A549 treated with AZD9567 at 1 μM for 4 hours (cell line): ENCODE results near the gene PCDHGB3. TPM values are rescaled to one million over a fixed set of nuclear protein-coding genes. Genes with fewer than 3 reads are reported as not detected.

Experiments
- total RNA-seq: library from RNA; stranded (reverse); fragments of 200-300 nt; extraction: Qiagen RNA extraction; gene quantifications from 5 replicates; pipeline ENCODE4 v1.2.3, GENCODE V29; 2022; ENCODE audit not compliant: insufficient read depth

Gene PCDHGB3
- 0.14 to 0.80 TPM (median 0.26 TPM) in 5 replicates for total RNA-seq

DNA sequence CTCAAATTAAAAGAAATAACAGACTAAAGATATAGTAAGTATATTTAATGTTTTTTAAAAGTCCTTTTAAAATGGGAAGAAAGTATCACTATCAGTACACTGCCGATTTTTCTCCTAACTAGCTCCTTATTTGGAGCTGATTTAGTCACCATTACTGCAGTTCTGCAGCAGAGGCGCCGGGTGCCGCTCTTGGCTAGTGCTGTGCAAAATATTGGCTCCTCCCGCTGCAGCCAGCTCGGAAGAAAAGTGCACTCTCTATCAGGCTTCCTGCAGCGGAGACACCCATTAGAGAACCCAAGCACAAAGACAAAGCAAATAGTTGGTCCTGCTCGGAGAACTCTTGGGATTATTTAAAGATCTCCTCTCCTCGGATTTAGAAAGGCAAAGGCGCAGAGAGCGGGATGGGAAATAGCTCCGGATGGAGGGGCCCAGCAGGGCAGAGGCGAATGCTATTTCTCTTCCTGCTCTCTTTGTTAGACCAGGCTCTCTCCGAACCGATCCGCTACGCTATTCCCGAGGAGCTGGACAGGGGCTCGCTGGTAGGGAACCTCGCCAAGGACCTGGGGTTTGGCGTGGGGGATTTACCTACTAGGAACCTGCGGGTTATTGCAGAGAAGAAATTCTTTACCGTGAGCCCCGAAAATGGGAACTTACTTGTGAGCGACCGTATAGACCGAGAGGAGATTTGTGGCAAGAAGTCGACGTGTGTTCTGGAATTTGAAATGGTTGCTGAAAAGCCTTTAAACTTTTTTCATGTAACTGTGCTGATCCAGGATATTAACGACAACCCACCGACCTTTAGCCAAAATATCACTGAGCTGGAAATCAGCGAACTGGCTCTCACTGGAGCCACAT lies at the start of gene PCDHGB3:
PCDHGB3 (plus strand) TSS at position 249 of the 855 bp plus-strand sequence; CDS start at position 402, 153 bp downstream.

DNA sequence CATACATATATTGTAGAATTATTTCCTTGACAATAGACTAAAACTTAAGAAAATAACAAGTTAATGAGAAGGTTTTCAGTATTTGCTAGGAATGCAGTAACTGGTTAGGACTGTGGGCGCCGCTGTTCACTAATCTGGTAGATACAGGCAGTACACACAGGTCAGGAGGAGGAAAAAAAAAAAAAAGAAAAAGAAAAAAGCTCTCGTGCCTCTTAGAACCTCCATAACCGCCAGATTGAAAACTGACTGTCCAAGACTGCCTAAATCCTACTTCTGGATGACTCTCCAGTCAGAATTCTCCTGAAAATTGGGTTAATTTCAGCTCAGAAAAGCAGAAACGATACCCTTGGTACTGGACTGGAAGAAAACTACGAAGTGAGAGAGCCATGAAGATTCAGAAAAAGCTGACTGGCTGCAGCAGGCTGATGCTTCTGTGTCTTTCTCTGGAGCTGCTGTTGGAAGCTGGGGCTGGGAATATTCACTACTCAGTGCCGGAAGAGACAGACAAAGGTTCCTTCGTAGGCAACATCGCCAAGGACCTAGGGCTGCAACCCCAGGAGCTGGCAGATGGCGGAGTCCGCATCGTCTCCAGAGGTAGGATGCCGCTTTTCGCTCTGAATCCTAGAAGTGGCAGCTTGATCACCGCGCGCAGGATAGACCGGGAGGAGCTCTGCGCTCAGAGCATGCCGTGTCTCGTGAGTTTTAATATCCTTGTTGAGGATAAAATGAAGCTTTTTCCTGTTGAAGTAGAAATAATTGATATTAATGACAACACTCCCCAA lies 39.6 kb upstream of the PCDHGB3 start, which contains the start of gene PCDHGA1:
PCDHGA1 (plus strand) TSS at position 216 of the 782 bp plus-strand sequence.

DNA sequence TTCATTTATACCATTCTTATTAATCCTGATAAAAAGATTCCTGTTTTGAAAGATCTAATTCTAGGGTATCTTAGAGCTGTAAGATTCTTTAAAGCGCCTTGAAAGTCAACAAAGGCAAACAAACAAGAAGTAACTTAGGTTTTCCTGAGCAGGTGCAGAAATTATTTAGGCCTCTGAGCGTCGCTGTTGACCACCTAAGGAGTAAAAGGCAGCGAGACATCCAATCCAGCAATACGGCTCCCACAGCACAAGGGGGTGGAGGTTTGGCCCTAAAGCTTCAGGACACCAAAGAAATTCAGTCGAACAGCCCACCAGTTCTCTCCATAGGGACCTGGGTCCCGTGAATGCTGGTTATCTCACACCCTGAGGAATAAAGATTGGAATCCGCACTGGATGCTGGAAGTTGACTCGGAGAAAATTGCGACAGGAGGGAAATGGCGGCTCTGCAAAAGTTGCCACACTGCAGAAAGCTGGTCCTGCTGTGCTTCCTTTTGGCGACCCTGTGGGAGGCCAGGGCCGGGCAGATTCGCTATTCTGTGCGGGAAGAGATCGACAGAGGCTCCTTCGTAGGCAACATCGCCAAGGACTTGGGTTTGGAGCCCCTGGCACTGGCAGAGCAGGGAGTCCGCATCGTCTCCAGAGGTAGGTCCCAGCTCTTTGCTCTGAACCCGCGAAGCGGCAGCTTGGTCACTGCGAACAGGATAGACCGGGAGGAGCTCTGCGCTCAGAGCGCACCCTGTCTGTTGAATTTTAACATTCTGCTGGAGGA lies 31.3 kb upstream of the PCDHGB3 start, which contains the start of gene PCDHGA2:
PCDHGA2 (plus strand) TSS at position 223 of the 769 bp plus-strand sequence.

DNA sequence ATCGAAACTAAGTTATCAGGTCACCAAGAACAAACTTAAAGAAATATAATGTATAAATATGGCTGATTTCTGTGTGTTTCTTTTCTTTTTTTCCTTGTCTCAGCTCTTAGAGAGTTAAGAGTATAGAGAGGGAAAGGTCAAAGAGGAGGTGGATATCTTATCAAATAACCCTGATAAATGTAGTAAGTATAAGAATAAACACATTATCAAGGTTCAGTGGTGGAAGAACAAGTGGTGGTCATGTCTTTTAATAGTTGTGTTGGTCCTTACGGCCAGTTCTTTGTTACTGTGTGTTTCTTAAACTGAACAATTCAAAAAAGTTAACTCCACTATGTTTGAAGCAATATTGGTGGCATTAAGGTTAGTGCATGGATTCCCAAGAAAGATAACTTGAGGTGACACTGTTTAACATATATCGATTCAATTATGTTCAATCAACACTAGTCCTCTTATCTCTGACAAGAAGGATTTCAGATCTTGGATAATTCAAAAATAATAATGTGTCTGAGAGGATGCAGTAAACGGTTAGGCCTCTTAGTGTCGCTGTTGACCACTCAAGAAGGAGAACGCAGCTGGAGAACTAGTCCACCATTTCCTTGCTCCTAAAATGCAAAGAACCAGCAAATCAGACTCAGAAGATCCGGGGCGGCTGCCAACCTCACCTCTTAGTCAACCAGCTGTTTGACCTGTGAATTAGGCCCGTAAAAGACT lies 26.6 kb upstream of the PCDHGB3 start, which contains the start of gene PCDHGA3:
PCDHGA3 (plus strand) TSS at position 588 of the 711 bp plus-strand sequence. CDS start 205 bp downstream, outside the sequence.

DNA sequence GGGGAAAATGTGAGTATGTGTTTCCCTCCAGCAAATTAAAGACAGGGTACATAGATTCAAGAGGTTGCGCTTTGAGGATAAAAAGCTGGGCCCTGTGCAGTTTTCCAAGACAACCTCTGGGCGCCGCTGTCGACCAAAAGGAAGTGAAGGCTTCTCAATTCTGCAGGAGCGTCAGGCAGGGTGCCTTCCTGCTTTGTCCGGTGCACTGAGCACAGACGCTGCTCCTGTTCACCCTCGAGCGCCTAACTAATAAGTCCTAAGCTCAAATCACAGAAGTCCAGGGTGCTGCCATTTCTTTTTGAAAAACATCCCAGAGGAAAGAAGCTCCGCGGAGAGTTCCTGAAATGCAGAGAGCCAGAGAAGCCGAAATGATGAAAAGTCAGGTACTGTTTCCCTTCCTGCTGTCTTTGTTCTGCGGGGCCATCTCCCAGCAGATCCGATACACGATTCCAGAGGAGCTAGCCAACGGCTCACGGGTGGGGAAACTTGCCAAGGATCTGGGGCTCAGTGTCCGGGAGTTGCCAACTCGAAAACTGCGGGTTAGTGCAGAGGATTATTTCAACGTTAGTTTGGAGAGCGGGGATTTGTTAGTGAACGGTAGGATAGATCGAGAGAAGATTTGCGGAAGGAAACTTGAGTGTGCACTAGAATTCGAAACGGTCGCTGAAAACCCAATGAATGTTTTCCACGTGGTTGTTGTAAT lies 20.0 kb upstream of the PCDHGB3 start, which contains the start of gene PCDHGB1:
PCDHGB1 (plus strand) TSS at position 183 of the 703 bp plus-strand sequence; CDS start at position 345, 162 bp downstream.

DNA sequence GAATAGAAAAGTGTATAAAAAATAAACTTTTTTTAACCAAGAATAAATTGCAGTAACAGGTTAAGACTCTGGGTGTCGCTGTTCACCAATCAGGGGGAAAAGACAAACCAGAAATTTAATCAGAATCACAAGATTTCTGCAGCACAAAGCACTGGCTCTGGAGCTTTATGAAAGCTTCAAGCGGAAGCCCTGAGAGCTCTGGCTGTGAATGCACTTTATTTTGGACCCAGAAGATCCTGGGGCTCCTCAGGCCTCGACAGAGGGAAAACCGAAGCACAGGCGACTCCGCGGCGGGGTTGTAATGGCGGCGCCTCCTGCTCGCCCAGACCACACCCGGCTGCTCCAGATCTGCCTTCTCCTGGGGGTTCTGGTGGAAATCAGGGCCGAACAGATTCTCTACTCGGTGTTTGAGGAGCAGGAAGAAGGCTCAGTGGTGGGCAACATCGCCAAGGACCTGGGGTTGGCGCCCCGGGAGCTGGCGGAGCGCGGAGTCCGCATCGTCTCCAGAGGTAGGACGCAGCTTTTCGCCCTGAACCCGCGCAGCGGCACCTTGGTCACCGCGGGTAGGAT lies 15.1 kb upstream of the PCDHGB3 start, which contains the start of gene PCDHGA4:
PCDHGA4 (plus strand) TSS at position 122 of the 570 bp plus-strand sequence; CDS start at position 209, 87 bp downstream.

DNA sequence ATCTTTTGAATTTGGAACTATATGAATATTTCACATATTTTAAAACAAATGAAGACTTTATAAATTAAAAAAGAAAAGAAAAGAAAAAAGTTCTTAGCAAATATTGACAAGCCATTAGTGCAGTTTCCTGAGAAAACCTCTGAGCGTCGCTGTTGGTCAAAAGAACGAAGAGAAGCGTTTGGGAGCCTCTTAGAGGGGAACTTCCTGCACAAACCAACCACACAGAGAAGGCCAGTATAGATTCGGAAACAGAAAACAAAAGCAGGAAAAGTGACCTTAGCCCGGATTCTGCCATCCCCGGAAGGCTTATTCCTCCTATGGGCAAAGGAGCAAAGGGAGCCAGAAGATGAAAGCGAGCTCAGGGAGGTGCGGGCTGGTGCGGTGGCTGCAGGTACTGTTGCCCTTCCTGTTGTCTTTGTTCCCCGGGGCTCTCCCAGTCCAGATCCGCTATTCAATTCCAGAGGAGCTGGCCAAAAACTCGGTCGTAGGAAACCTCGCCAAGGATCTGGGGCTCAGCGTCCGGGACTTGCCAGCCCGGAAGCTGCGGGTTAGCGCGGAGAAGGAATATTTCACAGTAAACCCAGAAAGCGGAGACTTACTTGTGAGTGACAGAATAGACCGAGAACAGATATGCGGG lies 10.1 kb upstream of the PCDHGB3 start, which contains the start of gene PCDHGB2:
PCDHGB2 (plus strand) TSS at position 205 of the 637 bp plus-strand sequence; CDS start at position 347, 142 bp downstream.

DNA sequence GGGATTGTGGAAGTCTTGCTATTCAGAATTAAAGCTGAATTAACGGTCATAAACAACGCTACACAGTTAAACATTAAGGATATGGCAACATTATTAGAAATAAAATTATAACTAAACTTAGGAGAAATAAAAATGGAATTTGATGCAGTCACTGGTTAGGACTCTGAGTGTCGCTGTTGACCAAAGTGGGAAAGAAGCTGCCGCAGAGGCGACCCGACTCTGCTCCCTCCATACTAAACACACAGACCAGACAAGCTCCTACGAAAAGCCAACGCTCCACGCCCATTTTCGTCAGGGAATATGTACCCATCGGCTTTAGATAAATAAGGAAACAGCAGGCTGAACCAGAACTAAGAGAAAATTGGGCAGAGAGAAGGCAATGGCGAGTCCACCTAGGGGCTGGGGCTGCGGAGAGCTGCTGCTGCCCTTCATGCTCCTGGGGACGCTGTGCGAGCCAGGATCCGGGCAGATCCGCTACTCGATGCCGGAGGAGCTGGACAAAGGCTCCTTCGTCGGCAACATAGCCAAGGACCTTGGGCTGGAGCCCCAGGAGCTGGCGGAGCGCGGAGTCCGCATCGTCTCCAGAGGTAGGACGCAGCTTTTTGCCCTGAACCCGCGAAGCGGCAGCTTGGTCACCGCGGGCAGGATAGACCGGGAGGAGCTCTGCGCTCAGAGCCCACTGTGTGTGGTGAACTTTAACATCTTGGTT lies 5.9 kb upstream of the PCDHGB3 start, which contains the start of gene PCDHGA5:
PCDHGA5 (plus strand) TSS at position 211 of the 709 bp plus-strand sequence; CDS start at position 380, 169 bp downstream.

DNA sequence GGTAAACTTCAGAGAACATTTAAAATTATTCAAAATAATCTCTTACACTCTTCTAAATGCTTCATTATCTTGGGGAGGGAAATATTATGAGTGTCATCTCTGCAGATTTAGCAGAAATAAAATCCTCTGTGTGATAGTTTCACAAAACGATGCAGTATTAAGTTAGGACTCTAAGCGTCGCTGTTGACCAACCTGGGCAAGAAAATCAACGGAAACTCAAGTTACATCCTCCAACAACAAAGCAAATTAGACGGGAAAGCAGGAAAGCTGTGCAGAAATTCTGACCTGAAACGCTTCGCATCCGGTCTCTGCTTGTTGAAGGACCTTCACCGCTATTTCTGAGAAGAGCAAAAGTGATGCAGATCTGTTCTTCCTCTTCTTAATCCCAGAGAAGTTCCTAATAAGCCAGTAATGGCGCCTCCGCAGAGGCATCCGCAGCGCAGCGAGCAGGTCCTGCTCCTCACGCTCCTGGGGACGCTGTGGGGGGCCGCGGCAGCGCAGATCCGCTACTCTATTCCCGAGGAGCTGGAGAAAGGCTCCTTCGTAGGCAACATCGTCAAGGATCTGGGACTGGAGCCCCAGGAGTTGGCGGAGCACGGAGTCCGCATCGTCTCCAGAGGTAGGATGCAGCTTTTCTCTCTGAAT lies 3.8 kb downstream of the PCDHGB3 start, which contains the start of gene PCDHGA6:
PCDHGA6 (plus strand) TSS at position 219 of the 645 bp plus-strand sequence; CDS start at position 412, 193 bp downstream.

DNA sequence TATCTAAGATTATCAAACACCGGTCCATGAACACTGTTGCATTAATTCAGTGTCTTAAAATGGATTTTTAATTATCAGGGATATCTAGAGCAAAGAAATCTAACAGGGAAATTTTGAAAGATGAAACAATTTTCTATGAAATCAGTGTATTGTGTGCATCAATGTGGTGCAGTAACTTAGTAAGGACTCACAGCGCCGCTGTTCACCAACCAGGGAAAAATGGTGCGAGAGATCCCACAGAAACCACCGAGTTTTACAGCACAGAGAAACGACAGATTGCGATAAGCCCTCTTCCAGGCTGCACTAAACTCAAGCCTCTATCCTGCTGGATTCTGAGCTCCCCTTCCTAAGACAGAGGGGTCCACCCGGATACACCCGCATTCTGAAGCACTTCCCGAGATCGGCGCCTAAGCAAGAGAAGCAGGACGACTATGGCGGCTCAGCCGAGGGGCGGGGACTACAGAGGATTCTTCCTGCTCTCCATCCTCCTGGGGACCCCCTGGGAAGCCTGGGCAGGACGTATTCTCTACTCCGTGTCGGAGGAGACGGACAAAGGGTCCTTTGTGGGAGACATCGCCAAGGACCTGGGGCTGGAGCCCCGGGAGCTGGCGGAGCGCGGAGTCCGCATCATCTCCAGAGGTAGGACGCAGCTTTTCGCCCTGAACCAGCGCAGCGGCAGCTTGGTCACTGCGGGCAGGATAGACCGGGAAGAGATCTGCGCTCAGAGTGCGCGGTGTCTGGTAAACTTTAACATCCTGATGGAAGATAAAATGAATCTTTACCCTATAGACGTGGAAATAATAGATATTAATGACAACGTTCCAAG lies 12.6 kb downstream of the PCDHGB3 start, which contains the start of gene PCDHGA7:
PCDHGA7 (plus strand) TSS at position 274 of the 826 bp plus-strand sequence; CDS start at position 432, 158 bp downstream.

DNA sequence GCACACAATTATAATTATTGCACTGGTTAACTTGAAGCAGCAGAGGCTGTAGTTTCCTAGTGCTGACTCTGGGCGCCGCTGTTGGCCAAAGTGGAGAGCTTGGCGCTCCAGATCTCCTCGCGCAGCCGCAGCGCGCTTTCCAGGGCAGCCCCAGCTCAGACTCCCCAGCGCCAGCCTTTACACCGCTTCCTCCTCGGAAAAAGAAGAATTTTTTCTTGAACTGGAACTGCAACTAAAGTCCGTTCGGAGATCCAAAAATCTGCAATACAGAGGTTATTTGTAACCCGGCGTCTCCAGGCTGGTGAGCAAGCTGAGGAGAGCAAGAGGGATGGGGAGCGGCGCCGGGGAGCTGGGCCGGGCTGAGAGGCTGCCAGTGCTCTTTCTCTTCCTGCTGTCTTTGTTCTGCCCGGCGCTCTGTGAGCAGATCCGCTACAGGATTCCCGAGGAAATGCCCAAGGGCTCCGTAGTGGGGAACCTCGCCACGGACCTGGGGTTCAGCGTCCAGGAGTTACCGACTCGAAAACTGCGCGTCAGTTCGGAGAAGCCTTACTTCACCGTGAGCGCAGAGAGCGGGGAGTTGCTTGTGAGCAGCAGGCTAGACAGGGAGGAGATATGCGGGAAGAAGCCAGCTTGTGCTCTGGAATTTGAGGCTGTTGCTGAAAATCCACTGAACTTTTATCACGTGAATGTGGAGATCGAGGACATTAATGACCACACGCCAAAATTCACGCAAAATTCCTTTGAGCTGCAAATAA lies 17.7 kb downstream of the PCDHGB3 start, which contains the start of gene PCDHGB4:
PCDHGB4 (plus strand) TSS at position 142 of the 755 bp plus-strand sequence; CDS start at position 329, 187 bp downstream.

DNA sequence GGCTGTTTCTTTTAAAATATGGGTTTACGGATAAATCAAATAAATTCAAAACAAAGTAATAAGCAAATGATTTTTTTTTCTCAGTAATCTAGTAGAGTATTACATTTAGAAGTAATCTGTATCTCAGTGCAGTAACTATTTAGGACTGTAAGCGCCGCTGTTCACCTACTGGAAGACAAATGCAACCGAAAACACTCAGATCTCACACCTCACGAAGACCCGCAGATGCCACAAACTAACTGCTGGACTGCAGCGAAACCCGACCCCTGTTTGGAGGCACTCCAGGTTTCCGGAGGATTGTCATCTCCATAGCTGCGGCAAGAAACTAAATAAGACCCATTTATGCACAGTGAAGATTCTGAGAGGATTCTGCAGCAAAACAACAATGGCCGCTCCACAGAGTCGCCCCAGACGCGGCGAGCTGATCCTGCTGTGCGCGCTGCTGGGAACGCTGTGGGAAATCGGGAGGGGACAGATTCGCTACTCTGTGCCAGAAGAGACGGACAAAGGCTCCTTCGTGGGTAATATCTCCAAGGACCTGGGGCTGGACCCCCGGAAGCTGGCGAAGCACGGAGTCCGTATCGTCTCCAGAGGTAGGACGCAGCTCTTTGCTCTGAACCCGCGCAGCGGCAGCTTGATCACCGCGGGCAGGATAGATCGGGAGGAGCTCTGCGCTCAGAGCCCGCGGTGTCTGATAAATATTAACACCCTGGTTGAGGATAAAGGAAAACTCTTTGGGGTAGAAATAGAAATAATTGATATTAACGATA lies 22.6 kb downstream of the PCDHGB3 start, which contains the start of gene PCDHGA8:
PCDHGA8 (plus strand) TSS at position 205 of the 770 bp plus-strand sequence; CDS start at position 386, 181 bp downstream.

DNA sequence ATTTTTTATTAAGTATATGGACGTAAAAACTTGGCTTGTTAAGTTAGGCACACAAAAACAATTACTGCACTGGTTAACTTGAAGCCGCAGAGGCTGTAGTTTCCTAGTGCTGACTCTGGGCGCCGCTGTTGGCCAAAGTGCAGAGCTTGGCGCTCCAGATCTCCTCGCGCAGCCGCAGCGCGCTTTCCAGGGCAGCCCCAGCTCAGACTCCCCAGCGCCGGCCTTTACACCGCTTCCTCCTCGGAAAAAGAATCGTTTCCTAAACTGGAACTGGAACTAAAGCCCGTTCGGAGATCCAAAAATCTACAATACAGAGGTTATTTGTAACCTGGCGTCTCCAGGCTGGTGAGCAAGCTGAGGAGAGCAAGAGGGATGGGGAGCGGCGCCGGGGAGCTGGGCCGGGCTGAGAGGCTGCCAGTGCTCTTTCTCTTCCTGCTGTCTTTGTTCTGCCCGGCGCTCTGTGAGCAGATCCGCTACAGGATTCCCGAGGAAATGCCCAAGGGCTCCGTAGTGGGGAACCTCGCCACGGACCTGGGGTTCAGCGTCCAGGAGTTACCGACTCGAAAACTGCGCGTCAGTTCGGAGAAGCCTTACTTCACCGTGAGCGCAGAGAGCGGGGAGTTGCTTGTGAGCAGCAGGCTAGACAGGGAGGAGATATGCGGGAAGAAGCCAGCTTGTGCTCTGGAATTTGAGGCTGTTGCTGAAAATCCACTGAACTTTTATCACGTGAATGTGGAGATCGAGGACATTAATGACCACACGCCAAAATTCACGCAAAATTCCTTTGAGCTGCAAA lies 27.9 kb downstream of the PCDHGB3 start, which contains the start of gene PCDHGB5:
PCDHGB5 (plus strand) TSS at position 192 of the 796 bp plus-strand sequence; CDS start at position 373, 181 bp downstream.

DNA sequence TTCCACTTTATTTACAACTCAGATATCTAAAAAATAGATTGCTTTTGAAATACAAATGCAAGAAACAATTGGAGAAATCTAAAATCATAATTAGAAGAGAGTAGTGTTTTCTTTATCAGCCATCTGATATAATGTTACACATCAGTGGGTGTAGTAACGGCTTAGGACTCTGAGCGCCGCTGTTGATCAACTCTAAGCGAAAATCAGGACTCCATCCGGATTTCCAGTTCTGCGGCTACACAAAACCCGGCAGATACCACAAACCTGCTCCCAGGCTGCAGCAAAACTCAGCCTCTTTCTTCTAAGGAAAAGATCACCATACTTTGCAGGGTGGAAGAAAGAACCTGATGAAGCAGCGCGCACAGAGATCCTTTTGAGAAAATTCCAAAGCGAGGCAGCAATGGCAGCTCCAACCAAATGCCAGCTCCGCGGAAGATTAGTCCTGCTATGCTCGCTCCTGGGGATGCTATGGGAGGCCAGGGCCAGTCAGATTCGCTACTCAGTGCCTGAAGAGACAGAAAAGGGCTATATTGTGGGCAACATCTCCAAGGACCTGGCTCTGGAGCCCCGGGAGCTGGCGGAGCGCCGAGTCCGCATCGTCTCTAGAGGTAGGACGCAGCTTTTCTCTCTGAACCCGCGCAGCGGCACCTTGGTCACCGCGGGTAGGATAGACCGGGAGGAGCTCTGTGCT lies 32.7 kb downstream of the PCDHGB3 start, which contains the start of gene PCDHGA9:
PCDHGA9 (plus strand) TSS at position 226 of the 691 bp plus-strand sequence; CDS start at position 401, 175 bp downstream.

